ENCODE data around the gene PRRC1.
"Not testable (repeated sequence)": the region's sequence is repeated elsewhere in the genome, so short reads cannot be mapped to it uniquely, and the experiment has no call there.

Gene PRRC1

DNA sequence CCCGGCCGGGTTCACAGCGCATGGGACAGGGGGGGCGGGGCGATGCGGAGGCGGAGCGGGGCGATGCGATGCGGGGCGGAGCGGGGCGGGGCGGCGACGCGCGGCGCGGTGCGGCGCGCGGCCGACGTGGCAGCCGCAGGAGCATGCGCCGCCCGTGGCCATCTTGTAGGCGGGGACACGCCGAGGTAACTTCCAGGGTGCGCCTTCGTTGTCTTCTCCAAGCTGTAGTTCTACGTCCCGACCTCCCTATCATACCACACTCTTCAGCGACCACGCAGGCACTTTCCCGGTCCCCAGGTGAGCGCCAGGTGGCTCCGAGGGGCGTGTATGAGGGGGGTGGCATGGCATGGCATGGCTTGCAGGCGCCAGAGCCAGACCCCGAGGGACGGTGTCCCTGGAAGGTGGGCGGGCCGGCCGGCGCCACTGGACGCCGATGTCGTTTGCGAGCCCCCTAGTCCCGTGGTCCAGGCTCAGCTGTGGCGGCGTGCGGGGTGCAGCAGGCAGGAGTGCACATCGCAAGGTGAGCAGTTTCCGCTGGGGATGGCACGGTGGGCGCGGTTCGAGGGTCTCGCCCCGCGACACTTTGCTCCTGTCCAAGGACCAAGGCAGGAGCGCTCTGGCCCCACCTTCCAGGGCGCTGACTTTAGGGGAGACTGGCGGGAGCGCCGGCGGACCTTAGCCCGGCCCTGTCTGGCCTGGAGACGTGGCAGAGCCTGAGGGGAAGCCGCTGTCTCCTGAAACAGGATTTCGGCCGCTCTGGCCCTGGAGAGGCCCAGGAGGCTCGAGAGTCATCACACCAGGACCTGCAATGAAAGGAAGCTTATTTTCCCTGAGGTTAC, at the start of gene PRRC1:
TSS of gene PRRC1 (plus strand) at position 161 of the 839 bp plus-strand sequence. CDS start 5,840 bp downstream, outside the sequence.
- peak; percentile 81 to 84 for DNase-seq

DNA sequence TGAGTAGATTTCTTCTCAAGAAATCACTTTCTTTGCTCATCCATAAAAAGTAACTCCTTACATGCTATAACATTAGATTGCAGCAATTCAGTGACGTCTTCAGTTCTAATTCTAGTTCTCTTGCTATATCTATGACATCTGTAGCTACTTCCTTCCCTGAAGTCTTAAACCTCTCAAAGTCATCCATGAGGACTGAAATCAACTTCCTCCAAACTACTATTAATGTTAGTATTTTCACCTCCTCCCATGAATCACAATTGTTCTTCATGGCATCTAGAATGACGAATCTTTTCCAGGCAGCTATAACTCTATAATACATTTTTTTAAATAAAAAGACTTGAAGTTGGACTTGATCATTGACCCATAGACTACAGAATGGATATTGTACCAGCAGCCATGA, 46.2 kb upstream of the PRRC1 start:
- DNase-seq: no peak

GRCh38 chr5:127472700-127473099, 44.7 kb upstream of the PRRC1 start:
- DNase-seq: no peak

DNA sequence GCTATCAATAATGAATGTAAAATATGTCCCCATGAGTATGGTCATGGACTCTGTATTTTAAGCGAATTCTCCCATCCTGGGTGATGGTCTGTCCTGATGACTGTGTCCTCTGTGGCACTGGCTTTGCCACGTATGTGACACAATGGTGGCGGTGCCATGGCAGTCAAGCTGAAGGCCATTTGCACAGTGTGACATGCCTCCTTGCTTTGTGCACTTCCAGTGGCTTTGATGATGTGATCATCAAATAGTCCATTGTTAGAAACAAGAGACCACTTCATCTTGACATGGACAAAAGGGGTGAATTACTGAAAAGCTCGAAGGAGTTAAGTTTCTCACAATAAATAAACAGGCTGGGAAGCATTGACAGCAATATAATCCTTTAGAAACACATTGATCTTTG, 31.0 kb upstream of the PRRC1 start:
- no peak for DNase-seq

DNA sequence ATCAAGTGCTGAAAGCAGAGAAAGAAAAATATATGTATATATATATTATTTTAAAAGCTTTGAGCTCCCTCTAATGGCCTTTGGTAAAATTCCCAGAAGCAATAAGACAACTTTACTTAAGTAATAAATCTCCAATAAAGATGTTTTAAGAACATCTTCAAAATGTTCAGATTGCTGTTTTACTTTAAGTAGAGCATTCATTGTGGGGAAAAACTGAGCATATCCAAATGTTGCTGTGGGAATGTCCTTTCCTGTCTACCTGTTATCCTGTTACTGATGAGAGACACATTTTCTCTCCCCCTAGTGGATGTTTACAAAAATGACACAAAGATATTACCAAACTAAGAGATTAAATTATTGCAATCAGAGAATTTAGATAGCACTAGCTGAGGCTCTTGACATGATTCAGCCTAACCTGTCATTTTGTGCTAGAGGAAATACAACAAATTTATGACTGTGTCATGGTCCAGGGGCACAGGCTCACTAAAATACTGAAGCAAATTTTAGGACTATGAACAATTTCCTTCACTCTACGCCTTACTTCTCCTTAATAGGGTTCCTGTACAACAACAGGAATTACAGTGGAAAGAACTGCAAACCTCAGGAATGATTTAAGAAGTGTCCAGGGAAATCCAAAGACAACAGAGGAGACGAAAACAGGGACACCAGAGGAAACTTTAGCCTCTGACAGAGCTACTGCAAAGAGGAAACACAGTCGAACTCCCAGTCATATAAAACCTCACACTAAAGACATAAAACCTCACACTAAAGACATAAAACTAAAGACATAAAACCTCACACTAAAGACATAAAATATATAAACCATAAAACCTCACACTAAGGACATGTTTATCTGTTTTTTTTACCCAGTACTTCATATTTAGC, 24.3 kb upstream of the PRRC1 start:
- peak in 1 of 2 donors; percentile 52 for DNase-seq

DNA sequence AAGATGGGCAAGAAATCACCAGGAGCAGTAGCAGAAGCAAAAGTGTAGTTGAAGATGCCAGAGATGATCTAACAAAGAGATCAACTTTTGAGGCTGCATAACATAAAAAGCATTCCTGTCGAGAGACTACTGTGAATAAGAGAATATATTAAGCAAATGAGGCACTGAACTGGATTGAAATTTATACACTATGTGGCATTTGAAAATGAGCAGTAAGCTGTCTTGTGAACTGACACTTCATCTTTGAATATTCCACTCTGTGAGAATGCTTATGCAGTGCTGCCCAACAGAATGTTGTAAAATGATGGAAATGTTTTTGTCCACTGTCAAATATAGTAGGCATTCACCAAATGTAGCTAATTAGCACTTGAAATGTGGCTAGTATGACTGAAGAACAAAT, 18.9 kb upstream of the PRRC1 start:
- DNase-seq: no peak

DNA sequence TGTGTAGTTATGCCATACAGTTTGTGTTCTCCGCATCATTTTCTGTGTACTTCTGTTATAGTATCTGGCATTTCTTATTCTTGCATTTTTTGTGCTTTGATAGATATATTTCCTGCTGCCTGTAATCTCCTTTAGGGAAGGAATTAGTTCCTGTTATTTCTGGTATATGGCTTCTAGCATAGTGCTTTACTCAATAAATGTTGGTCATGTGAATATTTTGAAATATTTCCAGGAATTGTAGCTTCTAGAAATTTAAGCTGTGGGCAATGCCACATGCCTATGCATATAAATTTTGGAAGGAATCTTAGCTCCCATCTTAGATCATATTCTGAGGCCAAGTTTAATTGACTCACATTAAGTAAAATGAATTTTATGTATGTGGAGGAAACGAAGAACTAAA, 11.5 kb upstream of the PRRC1 start:
- no peak for DNase-seq

DNA sequence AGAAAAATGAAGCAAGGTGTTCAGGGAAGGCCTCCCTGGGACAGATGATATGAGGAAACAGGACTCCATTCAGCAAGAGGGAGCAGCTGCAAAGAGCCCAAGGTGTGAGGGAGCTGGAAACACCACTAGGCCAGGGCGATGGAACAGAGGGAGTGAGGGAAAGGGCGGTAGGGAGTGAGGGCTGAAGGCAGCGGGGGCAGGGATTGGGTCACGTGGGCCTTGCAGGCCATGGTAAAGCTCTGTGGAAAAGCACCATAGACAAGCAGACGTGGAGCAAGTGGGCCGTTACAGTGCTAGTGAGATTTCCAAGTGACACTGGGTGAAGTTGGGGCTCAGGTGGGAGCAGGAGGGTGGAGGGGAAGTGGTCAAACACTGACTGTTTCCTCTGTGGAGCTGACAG, 10.8 kb upstream of the PRRC1 start:
- no peak for DNase-seq

GRCh38 chr5:127508644-127509373, 8.6 kb upstream of the PRRC1 start:
- DNase-seq: no peak

DNA sequence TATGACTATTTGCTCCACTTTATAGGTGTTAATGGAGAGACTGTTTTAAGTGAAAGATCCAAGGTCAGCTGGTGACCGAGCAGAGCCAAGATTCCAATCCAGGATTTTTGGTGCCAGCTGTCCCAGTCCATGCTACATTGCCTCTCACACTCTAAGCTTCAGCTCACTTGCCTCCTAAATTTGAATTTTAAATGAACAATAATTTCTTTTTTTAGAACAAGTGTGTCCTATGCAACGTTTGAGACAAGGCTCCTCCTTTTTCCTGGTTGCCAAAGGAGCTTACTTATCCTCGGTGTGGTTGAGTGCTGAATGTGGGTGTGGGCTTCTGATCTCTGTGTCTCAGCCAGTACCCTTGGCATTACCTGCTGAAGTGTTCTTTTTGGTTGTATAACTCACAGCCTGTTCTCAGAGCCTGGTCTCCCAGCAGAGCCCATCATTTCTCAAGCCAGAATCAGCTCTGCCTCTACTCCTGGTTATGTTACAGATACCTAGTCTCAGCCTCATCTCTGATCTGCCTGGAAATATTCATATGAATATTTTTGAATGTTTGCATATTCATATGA, 4.0 kb upstream of the PRRC1 start:
- DNase-seq: no peak

DNA sequence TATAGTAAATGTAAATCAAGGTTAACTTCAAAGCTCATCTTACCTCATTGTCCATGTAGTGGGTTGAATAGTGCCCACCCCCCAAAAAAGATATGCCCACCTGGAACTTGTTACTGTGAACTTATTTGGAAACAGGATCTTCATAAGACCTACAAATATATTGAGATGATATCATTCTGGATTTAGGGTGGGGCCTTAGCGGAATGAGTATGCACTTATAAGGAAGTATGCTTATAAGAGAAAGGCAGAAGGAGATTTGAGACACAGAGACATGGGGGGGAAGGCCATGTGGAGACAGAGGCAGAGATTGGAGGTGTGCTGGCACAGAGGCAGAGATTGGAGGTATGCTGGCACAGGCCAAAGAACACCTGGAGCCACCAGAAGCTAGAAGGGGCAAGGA, 2.6 kb upstream of the PRRC1 start:
- DNase-seq: no peak

DNA sequence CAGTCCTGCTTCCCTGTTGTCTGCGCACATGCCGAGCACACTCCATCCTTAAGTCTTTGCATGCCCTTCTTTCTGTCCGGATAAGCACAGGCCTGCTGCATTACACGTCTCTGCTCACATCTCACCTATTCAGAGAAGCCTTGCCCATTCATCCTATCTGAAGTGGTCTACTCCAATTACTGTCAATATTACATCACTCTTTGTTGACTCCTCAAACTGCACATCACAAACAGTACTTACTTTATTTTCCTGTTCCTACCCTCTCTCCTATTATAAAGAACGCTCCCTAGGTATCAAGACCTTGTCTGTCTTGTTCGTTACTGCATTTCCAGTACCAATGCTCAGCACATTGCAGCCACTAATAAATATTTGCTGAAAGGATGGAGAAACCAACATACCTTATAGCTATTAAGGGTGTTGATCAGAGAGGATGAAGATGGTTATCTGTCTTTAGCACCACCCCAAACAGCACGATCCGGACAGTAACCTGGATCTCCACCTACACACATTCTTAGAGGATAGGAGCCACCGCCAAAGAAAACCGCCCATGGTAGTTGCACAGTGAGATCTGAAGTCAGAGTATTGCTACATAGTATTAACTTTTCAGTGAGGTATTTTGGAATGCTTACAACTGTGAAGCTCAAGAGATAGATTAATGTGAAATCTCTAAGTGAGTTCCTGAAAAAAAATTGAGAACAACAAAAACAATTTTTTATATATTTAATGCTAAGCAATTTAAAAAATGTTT, 1.6 kb upstream of the PRRC1 start:
- DNase-seq: no peak

- DNase-seq: no peak
Observed at GRCh38 chr5:127517110-127517479, 345 bp upstream of the PRRC1 start.

- peak in 1 of 2 donors; percentile 54 for DNase-seq
Observed at GRCh38 chr5:127518319-127518621, 830 bp downstream of the PRRC1 start.

GRCh38 chr5:127519527-127519926, 2.1 kb downstream of the PRRC1 start:
- no peak for DNase-seq

GRCh38 chr5:127521138-127521770, 3.8 kb downstream of the PRRC1 start:
- DNase-seq: no peak

DNA sequence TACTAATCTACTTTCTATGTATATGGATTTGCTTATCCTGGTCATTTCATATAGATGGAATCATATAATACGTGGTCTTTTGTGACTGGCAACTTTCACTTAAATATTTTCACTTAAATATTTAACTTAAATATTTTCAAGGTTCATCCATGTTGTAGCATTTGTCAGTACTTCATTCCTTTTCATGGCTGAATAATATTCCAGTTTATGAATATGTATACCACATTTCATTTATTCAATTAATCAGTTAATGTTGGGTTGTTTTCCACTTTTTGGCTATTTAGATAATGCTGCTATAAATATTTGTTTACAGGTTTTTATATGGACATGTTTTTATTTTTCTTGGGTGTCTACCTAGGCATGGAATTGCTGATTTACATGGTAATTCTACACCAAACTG, 7.7 kb downstream of the PRRC1 start:
- no peak for DNase-seq

DNA sequence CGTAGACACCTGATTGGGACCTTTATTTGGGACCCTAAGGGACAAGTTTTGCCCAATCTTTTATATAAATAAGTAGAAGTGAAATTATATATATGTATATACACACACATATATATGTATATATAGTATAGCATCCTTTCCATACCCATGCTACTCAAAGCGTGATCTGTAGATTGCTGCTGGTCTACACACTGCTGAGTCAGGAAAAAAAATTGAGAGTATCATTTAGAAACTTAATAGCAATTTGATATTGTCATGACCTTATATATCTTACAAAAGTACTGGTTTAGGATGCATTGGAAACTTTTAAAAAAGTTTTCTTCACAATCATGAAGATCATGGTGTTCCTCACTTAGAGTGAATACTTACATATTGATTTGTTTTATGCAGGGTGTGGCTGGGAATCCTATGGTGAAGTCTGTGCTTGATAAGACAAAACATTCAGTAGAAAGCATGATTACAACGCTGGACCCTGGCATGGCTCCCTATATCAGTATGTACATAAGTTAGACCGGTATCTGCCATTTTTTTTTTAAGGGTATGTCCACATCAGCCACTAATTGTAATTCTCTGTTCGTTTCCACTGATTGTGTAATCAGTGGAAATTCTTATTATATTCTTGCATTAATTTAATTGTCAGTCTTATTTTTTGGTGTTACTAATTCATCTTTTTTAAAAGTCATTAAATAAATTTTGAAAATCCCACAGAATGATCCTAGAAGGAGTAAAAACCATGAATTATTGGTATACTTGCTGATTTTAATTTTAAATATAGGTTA, 12.7 kb downstream of the PRRC1 start:
- no peak for DNase-seq

DNA sequence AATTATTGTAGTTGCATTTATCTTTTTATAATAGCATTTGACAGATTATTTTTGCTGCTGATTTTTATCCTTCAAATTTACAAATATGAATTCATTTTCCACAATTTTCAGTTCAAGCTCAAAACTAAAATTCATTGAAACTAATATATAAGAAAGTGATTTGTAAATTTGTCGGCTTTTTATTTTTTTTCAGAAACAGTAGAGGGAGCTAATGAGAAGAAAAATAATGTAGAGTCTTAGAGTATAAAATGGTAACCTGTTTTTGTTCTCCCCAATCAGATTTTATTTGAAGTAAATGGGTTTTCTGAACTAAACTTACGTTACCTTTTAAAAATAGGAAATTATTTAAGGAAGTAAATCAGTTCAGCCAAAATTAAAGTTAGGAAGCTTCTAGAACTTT, 19.2 kb downstream of the PRRC1 start:
- DNase-seq: peak in 1 of 2 donors; percentile 9

- DNase-seq: not testable (repeated sequence)
Observed at GRCh38 chr5:127540553-127540952, 23.1 kb downstream of the PRRC1 start.

- not testable (repeated sequence) for DNase-seq
Observed at GRCh38 chr5:127545249-127545648, 27.8 kb downstream of the PRRC1 start.
